Measurements from ENCODE around the gene SLC30A10. TPM values are rescaled to one million over a fixed set of nuclear protein-coding genes. Genes with fewer than 3 reads are reported as not detected.
A peak's percentile ranks its signal among the peaks of the same experiment; 100 is the strongest.
"Not testable (repeated sequence)": the region's sequence is repeated elsewhere in the genome, so short reads cannot be mapped to it uniquely, and the experiment has no call there.

SLC30A10 gene
- not detected in 2 replicates for total RNA-seq (2014; rRNA removed; shearing (Covaris generic))

DNA sequence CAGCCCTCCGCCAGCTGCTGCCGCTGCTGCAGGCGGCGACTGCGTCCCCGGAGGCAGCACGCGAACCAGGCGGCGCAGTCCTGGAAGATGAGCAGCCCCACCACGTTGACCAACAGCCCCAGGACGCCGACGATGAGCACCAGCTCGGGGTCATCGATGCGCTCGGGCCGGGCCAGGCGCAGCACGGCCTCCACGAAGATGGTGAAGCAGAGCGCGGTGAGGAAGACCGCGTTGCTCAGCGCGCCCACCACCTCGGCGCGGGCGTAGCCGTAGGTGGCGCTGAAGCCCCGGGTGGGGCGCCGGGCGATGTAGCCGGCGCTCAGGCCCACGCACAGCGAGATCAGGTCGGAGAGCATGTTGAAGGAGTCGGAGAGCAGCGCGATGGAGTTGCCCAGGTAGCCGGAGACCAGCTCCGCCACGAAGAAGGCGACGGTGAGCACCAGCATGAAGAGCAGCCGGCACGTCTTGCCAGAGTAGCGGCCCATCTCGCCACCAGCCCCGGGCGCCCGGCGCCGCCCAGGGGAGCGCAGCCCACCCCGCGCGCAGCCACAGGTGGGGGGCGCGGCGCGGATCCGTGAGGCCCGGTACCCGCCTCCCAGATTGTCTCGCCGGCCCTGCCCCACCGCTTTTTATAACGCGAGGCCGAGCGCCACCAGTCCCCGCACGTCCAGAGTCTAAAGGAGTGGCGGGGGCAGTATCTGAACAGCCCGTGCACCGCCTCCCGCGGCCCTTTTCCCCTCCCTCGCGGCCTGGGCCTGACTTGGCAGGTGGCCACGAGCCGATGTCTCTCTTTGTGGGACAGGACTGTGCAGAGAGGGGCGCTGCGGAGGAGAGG, at the start of gene SLC30A10:
SLC30A10 (minus strand) TSS at position 602 of the 835 bp plus-strand sequence; CDS start at position 485, 117 bp downstream.
- no peak for DNase-seq (ENCODE audit: low spot score)

DNA sequence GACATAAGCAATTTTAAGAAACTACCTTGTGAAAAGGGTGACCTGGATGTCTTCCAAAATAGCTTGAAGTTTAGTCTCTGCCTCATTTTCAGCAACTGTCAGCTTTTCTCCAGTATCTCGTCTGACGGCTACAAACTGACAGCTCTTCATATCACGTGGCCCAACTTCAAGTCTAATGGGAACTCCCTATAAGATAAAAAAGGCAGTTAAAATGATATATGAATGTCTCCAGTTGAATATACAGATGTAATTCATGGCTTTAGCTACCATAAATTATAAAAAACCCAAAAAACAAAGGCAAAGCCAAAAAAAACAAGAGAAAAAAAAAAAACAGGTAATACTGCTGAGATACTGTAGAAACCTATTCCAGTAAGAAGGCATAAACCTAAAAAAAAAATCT, 44.9 kb upstream of the SLC30A10 start:
- DNase-seq (ENCODE audit: low spot score), result no peak

DNA sequence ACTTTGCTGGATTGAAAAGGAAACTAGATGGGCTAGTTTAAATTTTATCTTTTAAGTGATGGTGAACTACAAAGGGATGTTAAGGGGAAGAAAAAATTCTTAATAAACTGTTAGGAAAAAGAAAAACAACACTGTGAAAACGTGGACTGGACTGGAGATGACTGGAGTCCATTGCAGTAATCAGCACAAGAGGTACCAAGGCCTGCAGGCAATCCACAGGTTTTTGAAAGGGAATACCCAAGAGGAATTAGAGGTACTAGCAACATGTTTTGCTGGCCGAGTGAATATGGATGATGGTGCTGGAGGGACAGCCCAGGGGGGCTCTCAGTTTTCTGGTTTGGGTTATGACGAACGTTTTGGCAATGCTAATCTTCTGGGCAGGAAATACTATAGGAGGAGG, 39.0 kb upstream of the SLC30A10 start:
- no peak for DNase-seq (ENCODE audit: low spot score)

DNA sequence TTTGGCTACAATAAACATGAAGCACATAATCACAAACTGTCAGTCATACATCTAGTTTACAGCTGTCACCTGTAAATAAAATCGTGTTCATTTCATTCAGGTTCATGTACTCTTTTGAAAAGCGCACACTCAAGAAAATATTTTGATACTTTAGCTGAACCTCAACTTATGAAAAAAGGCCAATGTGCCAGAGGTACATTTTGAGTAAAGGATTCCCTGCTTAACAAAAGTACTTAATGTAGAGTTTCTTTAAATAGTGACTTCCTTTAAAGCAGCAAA, 37.7 kb upstream of the SLC30A10 start:
- no peak for DNase-seq (ENCODE audit: low spot score)

DNA sequence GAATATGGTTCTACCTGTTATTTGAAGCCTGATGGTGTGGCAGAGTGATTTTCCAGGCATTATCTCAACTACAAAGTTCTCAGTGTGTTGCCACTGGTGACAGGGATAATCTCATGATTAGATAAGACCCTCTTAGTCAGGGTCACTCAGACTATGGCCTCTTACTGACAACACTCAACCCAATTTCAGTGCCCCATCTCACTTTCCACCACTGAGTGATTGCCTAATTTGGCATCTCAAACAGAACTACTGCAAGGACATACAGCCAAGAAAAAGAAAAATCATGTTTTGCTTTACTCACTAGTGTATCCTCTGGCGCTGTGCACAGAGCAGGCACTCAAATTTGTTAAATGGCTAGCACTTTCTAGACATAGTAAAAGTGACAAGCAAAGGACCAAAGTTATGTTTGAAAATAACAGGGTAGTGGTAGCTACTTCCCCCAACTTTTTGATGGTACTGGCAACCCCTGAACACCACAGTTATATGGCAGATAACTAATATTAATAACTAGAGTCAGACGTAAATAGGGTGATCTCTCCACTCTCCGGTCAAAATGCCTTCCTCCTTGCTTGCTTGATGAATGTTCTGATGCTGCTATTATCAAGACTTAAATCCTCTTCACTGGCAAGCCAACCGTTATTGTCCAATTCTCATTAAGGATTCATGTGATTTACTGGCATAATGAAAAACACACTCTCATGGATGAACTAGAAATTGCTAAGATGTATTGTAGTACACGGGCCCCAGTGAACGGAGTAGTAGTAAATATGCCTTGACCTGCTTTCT, 37.1 kb upstream of the SLC30A10 start:
- no peak for DNase-seq (ENCODE audit: low spot score)

DNA sequence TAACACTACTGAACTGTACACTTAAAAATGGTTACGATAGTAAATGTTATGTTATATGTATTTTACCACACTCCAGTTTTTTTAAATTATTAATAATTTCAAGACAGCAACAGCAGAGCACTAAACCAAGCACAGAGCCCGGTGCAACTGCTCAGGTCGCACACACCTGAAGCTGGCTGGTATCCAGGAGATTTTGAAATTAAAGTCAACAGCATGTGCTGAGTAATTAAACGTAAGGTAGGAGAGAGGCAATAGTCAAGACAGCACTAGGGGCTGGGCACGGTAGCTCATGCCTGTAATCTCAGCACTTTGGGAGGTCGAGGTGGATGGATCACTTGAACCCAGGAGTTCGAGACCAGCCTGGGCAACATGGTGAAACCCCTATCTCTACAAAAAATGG, 35.1 kb upstream of the SLC30A10 start:
- DNase-seq (ENCODE audit: low spot score), result no peak

DNA sequence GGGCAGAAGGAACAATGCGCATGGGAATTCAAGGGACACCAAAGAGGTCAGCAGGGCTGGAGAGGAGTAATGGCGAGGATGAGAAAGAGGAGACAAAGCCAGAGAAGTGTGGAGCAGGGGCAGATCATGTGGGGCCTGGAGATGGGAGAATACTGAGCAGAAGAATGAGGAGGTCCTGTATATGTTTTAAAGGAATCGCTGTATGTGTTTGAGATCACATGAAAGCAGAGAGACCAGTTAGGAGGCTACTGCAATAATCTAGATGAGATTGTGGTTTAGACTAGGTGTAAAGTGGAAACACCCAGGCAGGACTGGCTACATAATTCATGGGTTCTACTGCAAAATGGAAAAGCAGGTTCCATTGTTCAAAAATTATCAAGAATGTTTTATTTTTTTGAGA, 33.3 kb upstream of the SLC30A10 start:
- no peak for DNase-seq (ENCODE audit: low spot score)

DNA sequence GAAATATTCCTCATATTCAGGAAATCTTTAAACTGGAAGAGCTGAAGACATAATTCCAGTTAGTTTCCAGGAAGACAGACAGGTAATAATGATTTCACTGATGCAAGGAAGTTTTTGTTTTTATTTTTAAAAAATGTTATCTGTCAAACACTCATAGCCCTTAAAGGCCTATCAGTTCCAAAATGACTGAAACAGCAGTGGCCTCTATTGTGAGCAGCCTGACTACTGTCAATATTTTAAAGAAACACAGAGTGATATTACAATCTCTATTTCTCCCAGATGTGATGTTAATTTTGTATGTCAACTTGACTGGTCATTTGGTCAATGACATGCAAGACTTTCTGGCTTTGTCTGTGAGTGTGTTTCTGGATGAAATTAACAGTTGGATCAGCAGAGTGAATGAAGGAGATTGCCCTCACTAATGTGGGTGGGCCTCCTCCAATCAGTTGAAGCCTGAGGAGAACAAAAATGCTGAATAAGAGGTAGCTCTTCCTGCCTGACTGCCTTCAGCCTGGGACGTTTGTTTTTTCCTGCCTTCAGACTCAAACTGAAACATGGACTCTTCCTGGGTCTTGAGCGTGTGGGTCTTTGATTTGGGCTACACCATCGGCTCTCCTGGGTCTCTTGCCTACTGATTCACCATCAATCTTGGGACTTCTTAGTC, 31.3 kb upstream of the SLC30A10 start:
- no peak for DNase-seq (ENCODE audit: low spot score)

DNA sequence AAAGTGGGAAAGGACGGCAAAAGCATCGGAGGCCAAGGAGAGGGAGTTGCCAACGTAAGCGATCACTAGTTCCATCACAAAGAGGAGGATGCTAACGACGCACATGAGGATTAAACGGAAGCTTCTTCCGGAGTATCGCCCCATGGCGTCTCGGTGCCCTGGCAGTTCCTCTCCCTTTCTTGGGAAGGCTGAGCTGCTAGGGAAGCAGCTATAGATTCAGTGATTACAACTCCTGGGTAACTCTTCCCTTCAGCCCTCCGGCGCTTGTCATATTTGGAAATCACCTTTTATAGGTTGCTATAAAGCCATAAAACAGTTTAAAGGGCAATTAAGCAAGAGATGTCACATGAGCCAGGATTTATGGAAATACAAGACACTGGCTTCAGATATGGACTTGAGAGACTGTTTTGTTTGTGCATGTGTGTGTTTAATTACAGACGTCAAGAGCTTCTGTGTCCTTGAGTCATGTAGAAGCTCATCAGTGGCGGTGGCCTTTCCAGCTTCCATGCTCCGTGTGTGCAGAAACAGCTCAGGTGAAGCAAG, 30.6 kb upstream of the SLC30A10 start:
- DNase-seq (ENCODE audit: low spot score), result no peak

DNA sequence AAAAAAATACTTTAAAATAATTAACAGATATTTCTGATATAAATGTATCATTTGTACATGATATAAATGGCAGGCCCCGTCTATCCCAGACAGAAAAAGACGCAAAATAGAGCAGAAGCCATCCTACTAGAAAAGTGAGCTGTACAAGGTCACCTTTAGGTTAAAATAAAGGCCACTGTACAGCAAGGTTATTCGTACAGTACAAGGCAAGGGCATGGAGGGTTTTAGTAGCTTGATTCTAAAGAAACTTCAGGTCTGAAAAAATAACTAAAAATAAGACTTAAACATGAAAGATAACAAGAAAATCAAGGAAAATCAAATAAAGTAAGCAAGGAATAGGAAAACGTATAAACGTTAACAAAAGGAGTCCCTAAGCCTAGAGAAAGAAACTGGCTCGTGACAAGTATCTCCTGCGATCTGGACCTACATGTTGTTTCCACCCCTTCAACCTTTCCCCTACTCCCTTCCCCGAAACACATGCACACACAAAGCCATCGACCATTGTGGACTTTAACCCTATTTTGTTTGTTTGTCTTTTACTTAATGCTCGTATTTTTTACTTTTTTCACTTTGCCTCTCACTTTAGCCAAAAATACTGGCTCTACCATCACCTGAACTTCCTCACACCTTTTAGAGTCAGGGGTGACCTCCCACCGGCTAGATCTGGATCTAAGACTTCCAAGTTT, 26.5 kb upstream of the SLC30A10 start:
- no peak for DNase-seq (ENCODE audit: low spot score)

DNA sequence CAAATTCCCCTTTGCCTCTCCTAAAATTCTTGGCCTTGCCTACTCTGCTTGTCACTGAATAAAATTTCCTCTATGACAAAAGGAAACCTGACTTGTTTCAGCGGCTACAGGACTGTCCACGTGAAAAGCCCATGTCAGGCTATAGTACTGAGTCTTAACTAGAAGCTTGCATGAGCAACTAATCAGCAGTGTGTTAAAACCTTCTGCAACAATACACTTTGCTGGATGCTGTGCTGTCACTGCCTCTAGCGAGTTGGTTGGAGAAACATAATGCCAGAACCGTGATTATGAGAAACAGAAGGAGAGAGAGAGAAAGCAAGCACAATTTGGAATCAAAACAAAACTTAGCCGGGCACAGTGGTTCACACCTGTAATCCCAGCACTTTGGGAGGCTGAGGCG, 25.7 kb upstream of the SLC30A10 start:
- no peak for DNase-seq (ENCODE audit: low spot score)

DNA sequence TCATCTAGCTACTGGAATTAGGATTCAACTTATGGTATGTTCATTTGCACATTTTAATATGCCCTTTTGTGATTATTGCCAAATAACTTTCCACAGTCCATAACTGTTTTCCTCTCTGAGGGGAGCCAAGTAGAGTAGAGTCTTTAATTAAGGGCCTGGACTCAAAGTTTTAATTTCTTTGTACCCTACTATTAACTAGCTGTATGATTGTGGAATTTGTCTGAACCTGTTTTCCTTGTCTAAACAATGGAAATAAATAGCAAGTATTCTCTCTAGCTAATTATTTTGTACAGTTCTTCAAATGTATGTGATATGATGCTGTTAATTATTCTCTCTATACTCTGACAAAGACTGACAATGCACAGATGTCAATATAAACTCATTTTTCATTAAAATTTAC, 24.0 kb upstream of the SLC30A10 start:
- no peak for DNase-seq (ENCODE audit: low spot score)

DNA sequence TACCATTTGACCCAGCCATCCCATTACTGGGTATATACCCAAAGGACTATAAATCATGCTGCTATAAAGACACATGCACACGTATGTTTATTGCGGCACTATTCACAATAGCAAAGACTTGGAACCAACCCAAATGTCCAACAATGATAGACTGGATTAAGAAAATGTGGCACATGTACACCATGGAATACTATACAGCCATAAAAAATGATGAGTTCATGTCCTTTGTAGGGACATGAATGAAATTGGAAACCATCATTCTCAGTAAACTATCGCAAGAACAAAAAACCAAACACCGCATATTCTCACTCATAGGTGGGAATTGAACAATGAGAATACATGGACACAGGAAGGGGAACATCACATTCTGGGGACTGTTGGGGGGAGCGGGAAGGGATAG, 20.9 kb upstream of the SLC30A10 start:
- not testable (repeated sequence) for DNase-seq (ENCODE audit: low spot score)

DNA sequence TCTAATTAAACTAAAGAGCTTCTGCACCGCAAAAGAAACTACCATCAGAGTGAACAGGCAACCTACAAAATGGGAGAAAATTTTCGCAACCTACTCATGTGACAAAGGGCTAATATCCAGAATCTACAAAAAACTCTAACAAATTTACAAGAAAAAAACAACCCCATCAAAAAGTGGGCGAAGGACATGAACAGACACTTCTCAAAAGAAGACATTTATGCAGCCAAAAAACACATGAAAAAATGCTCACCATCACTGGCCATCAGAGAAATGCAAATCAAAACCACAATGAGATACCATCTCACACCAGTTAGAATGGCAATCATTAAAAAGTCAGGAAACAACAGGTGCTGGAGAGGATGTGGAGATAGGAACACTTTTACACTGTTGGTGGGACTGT, 20.4 kb upstream of the SLC30A10 start:
- DNase-seq (ENCODE audit: low spot score), result not testable (repeated sequence)

DNA sequence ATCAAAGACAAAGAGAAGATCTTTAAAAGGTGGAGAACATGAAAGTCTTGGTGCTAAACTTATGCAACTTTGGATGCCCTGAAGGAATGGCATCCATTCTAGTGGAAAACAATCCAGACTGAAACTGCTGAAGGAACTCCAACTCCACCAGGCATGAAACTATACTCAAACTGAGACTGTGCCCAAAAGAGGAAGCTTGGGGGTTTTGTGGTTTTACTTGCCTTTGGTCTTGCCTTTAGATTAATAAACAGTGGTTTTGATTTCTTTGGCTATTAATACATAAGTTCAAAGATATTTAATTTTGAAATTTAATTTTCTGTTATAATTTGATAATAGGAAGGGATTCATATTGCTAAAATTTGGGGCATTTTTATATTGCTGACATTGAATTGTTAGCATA, 17.4 kb upstream of the SLC30A10 start:
- no peak for DNase-seq (ENCODE audit: low spot score)

DNA sequence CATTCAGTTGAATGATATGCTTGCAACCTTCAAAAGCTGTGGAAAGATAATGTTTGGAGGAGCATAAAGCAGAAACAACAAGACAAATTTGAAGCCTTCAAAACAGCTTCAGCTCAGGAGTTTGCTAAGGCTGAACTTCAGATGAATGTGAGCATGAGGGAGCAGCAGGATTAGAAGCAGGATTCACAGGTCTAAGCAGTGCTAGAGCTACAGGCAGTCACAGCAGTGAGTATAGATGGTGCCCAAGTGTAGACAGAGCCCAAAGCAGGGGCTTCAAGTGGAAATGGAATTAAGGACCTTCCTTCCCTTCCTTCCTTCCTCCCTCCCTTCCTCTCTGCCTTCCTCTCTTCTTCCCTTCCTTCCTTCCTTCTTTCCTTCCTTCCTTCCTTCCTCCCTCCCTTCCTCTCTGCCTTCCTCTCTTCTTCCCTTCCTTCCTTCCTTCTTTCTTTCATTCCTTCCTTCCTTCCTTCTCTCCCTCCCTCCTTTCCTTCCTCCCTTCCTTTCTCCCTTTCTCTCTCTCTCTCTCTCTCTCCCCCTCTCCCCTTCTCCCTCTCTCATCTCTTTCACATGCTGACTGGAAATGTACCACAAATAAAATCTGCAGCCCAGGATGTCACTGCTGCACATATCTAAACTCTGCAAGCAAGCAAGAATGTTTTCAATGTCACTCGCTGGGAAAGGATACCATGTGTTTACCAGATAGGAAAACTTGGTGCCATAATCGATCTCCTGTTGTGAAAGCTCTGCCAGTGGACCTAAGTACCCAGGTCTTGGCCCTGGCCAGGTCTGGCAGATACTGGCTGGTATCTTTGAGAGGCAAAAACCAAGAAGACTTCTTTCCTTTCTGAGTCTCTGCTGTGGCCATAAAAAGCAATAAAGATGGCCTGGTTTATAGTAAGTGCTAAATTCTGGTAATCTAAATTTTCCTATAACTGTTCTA, 13.1 kb upstream of the SLC30A10 start:
- no peak for DNase-seq (ENCODE audit: low spot score)

DNA sequence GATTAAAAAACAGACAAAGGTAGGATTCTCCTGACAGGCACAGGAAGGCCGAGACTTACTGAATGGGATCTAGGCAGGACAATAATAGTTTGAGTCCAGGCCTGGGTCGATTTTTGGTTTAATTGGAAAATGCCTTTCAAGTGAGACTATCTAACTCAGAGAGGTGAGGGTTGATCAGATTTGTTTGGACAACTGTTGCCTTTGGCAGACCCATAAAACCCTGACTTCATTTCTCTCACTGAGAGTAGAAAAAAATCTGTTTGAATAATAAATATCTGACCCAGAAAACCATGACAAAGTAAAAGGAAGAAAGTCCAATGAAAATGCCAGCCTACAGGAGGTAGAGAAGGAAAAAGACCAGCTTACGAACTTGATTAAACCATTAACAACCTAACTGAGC, 12.3 kb upstream of the SLC30A10 start:
- no peak for DNase-seq (ENCODE audit: low spot score)

DNA sequence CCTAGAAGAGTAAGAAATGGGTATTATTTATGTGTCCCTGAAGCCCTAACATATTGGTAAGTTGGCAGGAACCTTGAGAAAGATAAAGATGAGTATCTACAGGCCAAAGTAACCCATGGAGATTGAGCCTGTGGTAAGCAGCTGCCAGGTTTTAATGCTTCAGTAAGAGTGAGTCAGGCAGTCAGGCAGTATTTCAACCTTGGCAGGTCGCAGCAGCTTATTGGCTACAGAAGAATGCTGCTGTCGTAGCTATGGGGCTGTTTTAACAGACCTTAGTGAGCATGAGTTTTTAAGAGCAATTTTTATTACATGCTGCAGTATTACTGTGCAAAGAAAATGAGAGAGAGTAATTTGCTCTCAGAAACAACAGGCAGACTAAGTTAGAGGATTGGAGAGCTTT, 10.3 kb upstream of the SLC30A10 start:
- DNase-seq (ENCODE audit: low spot score), result peak; percentile 15

DNA sequence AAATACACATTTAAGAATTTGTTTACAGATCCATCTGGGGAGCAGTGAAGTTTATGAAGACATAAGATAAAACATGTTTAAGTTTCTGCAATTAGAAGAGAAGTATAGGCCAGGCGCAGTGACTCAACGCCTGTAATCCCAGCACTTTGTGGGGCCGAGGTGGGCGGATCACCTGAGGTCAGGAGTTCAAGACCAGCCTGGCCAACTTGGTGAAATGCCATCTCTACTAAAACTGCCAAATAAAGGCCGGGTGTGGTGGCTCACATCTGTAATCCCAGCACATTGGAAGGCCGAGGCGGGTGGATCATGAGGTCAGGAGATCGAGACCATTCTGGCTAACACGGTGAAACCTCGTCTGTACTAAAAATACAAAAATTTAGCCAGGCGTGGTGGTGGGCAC, 5.4 kb upstream of the SLC30A10 start:
- not testable (repeated sequence) for DNase-seq (ENCODE audit: low spot score)

DNA sequence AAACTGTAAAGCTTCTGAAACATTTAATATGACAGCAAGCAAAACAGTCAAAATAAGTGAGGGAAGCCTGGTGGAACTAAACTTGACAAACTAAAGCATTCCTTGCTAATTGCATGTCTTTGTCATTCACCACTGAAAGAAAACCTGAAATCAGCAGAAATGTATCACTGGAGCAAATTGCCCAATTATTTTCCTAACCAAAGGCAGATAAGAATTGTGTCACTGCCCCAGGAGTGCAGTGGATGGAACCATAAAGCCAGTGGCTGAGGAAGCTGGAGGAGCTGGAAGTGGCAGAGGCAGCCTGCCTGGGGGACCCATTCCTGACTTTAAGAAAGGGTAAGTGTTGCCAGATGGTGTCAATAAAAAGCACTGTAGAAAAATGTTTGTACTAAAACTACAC, 2.7 kb upstream of the SLC30A10 start:
- DNase-seq (ENCODE audit: low spot score), result peak; percentile 9

DNA sequence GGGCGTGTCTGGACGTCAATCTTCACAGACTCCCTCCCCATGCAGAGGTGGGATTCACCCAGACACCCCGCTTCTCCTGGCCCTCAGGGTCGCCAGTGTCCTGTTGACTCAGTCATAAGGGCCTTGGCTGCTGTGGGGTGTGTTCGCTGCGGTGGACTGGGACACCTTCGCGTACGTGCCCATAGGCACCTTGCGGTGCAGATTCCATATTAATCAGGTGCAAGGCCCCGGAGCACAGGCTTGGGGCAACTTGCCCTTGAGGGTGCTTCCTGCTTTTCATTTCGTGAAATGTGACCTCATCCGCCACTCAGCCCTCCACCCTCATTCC, 398 bp upstream of the SLC30A10 start:
- DNase-seq (ENCODE audit: low spot score), result no peak

Measured in H4 (cell line).